DOHH2 (cell line): ENCODE measurements around the gene ANTKMT.
"Not testable (repeated sequence)": the region's sequence is repeated elsewhere in the genome, so short reads cannot be mapped to it uniquely, and the experiment has no call there.

ENCODE experiments used
- H3F3A ChIP-seq: fragments of 200-600 bp; sonication (generic), shearing (Covaris generic); 2 replicates; pipeline ENCODE4 v1.6.0; 2016; ENCODE audit warnings: antibody characterized with exemption, mild to moderate bottlenecking; ENCODE audit not compliant: control insufficient read depth, insufficient read depth
- H3K27ac ChIP-seq: fragments of 200-600 bp; sonication (generic); 2 replicates; pipeline ENCODE4 v1.5.1; 2014; ENCODE audit warnings: low read depth, mild to moderate bottlenecking, low read length, moderate library complexity
- H3K27me3 ChIP-seq: fragments of 200-600 bp; sonication (generic); 2 replicates; pipeline ENCODE4 v1.6.1; 2014; ENCODE audit warnings: mild to moderate bottlenecking, low read length, mixed read lengths; ENCODE audit not compliant: control insufficient read depth
- H3K36me3 ChIP-seq: fragments of 200-600 bp; sonication (generic); 2 replicates; pipeline ENCODE4 v1.6.1; 2014; ENCODE audit warnings: mild to moderate bottlenecking, low read length, moderate library complexity, mixed read lengths; ENCODE audit not compliant: control insufficient read depth
- H3K4me1 ChIP-seq: fragments of 200-600 bp; sonication (generic); 2 replicates; pipeline ENCODE4 v1.6.1; 2014; ENCODE audit warnings: mild to moderate bottlenecking, low read length, mixed read lengths; ENCODE audit not compliant: control insufficient read depth
- H3K4me2 ChIP-seq: fragments of 200-600 bp; sonication (generic); 2 replicates; pipeline ENCODE4 v1.6.0; 2014; ENCODE audit warnings: mild to moderate bottlenecking, low read length, moderate library complexity
- H3K4me3 ChIP-seq: fragments of 200-600 bp; sonication (generic); 2 replicates; pipeline ENCODE4 v1.5.1; 2014; ENCODE audit warnings: mild to moderate bottlenecking, low read length, mixed read lengths
- H3K79me2 ChIP-seq: fragments of 200-600 bp; sonication (generic); 2 replicates; pipeline ENCODE4 v1.6.1; 2014; ENCODE audit warnings: mild to moderate bottlenecking, low read length, mixed read lengths; ENCODE audit not compliant: control insufficient read depth
- H3K9me2 ChIP-seq: fragments of 200-600 bp; sonication (generic); replicated peaks from 2 replicates; pipeline ENCODE4 v1.6.1; 2014; ENCODE audit warnings: mild to moderate bottlenecking, low read length, mixed read lengths; ENCODE audit not compliant: control insufficient read depth
- H3K9me3 ChIP-seq: fragments of 200-600 bp; sonication (generic); 2 replicates; pipeline ENCODE4 v1.6.1; 2014; ENCODE audit warnings: antibody characterized with exemption, low read length, mixed read lengths; ENCODE audit not compliant: control insufficient read depth, insufficient read depth
- H4K20me1 ChIP-seq: fragments of 200-600 bp; sonication (generic); 2 replicates; pipeline ENCODE4 v1.6.0; 2014; ENCODE audit warnings: low read depth, mild to moderate bottlenecking, antibody characterized with exemption, low read length, moderate library complexity; ENCODE audit not compliant: control insufficient read depth, insufficient read depth
- EZH2phosphoT487 ChIP-seq: fragments of 200-600 bp; sonication (generic); IDR thresholded peaks from 2 replicates; pipeline ENCODE4 v1.6.1; 2017; ENCODE audit warnings: borderline replicate concordance, mild to moderate bottlenecking, antibody characterized with exemption, low read length, moderate library complexity, mixed read lengths
- TF ChIP-seq, protein P1 (sequence below): fragments of 200-600 bp; sonication (generic); IDR thresholded peaks from one replicate; pipeline ENCODE4 v1.5.1; 2014; ENCODE audit warnings: antibody characterized with exemption, mild to moderate bottlenecking, low read depth, low read length; ENCODE audit not compliant: poor library complexity, severe bottlenecking

ANTKMT gene

DNA sequence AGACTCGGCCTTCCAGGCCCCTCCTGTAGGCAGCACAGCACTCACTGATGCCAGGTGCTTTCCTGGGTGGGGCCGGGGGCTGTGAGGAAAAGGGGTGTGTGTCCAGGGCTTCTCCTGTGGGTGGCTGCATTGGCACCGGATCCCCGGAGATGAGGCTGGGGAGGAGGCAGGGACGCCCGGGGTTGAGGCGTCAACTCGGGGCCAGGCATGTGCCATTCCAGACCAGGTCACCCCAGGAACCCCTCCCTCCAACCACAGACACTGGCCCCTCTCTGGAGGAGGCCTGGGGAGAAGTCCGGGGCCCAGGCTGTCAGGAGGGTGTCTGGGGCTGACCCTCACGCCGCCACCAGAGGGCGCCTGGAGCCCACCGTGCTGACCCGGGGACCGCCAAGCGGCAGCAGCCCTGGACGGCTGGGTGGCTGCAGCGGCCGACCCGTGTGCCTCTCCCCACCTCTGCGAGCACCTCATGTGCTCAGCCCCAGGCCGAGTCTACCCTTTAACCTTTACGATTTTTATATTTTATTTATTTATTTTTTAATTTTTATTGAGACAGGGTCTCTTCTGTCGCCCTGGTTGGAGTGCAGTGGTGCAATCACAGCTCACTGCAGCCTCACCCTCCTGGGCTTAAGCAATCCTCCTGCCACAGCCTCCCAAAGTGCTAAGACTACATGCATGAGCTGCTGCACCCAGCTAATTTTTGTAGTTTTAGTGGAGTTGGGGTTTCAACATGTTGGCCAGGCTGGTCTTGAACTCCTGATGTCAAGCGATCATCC lies 9.2 kb upstream of the ANTKMT start:
- peaks cover 46% of the 10 kb centered on the region for H3K27me3 ChIP-seq
- no peaks in the 10 kb centered on the region for H3K9me2 ChIP-seq
- no peak overlapping the region for H3K27ac ChIP-seq
- no peak for TF ChIP-seq EZH2phosphoT487
- TF ChIP-seq, protein P1, sequence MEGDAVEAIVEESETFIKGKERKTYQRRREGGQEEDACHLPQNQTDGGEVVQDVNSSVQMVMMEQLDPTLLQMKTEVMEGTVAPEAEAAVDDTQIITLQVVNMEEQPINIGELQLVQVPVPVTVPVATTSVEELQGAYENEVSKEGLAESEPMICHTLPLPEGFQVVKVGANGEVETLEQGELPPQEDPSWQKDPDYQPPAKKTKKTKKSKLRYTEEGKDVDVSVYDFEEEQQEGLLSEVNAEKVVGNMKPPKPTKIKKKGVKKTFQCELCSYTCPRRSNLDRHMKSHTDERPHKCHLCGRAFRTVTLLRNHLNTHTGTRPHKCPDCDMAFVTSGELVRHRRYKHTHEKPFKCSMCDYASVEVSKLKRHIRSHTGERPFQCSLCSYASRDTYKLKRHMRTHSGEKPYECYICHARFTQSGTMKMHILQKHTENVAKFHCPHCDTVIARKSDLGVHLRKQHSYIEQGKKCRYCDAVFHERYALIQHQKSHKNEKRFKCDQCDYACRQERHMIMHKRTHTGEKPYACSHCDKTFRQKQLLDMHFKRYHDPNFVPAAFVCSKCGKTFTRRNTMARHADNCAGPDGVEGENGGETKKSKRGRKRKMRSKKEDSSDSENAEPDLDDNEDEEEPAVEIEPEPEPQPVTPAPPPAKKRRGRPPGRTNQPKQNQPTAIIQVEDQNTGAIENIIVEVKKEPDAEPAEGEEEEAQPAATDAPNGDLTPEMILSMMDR: peak; percentile 85
- H3K36me3 ChIP-seq: no peaks in the 10 kb centered on the region
- H3F3A ChIP-seq: 0 out of 2 replicates have a peak, but pooled peaks cover 2% of the 10 kb centered on the region
- no peak overlapping the region for H3K4me3 ChIP-seq
- H4K20me1 ChIP-seq: peaks cover 8% of the 10 kb centered on the region; the same call in 1 of the 2 replicates
- 0 out of 2 replicates have a peak, but pooled peaks cover 2% of the 10 kb centered on the region for H3K79me2 ChIP-seq
- H3K9me3 ChIP-seq: no peaks in the 10 kb centered on the region
- peaks cover 24% of the 10 kb centered on the region for H3K4me1 ChIP-seq
- no peak overlapping the region for H3K4me2 ChIP-seq

DNA sequence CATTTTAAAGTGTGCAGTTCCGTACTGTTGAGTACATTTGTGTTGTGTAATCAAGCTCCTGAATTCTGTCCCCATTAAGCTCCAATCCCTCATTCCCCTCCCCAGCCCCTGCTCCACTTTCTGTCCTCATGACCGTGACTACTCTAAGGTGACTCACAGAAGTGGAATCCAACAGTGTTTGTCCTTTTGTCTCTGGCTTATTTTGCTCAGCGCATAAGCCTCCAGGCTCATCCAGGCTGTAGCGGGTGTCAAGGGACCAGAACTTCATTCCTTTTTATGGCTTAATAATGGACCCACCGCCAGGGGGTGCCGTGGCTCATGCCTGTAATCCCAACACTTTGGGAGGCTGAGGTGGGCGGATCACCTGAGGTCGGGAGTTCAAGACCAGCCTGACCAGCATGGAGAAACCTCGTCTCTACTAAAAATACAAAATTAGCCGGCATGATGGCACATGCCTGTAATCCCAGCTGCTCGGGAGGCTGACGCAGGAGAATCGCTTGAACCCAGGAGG lies 8.2 kb upstream of the ANTKMT start:
- H3K4me1 ChIP-seq: peaks cover 24% of the 10 kb centered on the region
- not testable (repeated sequence) for H3K4me2 ChIP-seq
- H3K27me3 ChIP-seq: peaks cover 40% of the 10 kb centered on the region

DNA sequence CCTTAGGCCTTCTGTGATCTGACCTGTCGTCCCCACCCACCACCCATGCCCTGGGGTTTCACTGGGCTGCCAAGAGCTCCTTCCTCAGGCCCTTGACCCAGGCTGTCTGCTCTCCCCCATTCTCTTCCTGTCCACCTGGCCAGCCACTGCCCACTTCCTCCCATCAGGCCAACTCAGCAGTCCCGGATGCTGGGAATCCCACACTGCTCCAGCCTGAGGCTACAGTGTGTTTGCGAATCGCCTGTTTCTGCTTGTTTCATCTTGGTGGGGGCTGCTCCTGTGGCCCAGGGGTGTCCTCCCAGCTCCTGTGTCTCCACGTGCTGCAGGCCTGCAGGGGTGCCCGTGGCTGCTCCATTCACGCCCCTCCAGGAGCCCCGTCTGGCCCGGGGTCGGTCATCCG lies 6.9 kb upstream of the ANTKMT start:
- Histone ChIP-seq H3K79me2 (0 out of 2 replicates have a peak, but pooled peaks cover 2% of the 10 kb centered on the region), H3K36me3 (no peaks in the 10 kb centered on the region), H4K20me1 (peaks cover 8% of the 10 kb centered on the region; the same call in 1 of the 2 replicates), H3K27me3 (peaks cover 36% of the 10 kb centered on the region), H3F3A (0 out of 2 replicates have a peak, but pooled peaks cover 2% of the 10 kb centered on the region), H3K4me2 (no peak overlapping the region), H3K9me3 (no peaks in the 10 kb centered on the region), H3K9me2 (no peaks in the 10 kb centered on the region), H3K4me3 (no peak overlapping the region; the same call in 1 of the 2 replicates), H3K4me1 (peaks cover 28% of the 10 kb centered on the region), H3K27ac (no peak overlapping the region)
- no peak for TF ChIP-seq EZH2phosphoT487
- TF ChIP-seq, protein P1: no peak

More for the DNA sequence above, 8.2 kb upstream of the ANTKMT start:
- not testable (repeated sequence) for H3K27ac ChIP-seq, H3K9me2 ChIP-seq, H3K79me2 ChIP-seq, H3F3A ChIP-seq, H3K4me3 ChIP-seq, H3K36me3 ChIP-seq, H3K9me3 ChIP-seq, H4K20me1 ChIP-seq
- TF ChIP-seq, protein P1: peak; percentile 50
